HepG2 (cell line): ENCODE measurements around the gene LRRC10B. TPM values are rescaled to one million over a fixed set of nuclear protein-coding genes. Genes with fewer than 3 reads are reported as not detected.

Experiments used
- MAZ ChIP-seq, 2 experiments: sonication (generic) in 1 of 2; formaldehyde crosslinking in 1 of 2; IDR thresholded peaks; 2 replicates each; pipeline versions ENCODE4 v1.5.0 to v1.6.1; 2012 to 2020; ENCODE audit warnings: low read depth in 2 of 2, mild to moderate bottlenecking in 2 of 2, borderline replicate concordance in 1 of 2, improper control_type of control experiment in 1 of 2, low read length in 1 of 2, missing genetic modification reagents in 1 of 2, moderate library complexity in 1 of 2
- MYC ChIP-seq: sonication (generic); formaldehyde crosslinking; IDR thresholded peaks from 2 replicates; pipeline ENCODE4 v1.9.0; 2021; ENCODE audit warnings: missing genetic modification reagents, borderline replicate concordance
- NFKB2 ChIP-seq: sonication (generic); formaldehyde crosslinking; IDR thresholded peaks from 2 replicates; pipeline ENCODE4 v1.4.0; 2020; ENCODE audit warnings: missing genetic modification reagents, borderline replicate concordance
- STAG1 ChIP-seq: sonication (generic); formaldehyde crosslinking; IDR thresholded peaks from 2 replicates; pipeline ENCODE4 v1.4.0; 2020; ENCODE audit warnings: missing genetic modification reagents
- polyA plus RNA-seq, 8 experiments: library from polyadenylated mRNA; depleted of rRNA in 3 of 8; stranded (reverse) in 7 of 8; unstranded in 1 of 8; fragments of >200 nt; fragmentation: Illumina TruSeq in 4 of 8; extraction: Trizol in 4 of 8; gene quantifications; 2 replicates each; pipeline versions ENCODE4 v1.2.1 to v1.2.3, GENCODE V29; 2011 to 2016; ENCODE audit warnings: low read depth in 4 of 8, missing spikeins in 1 of 8, mixed read lengths in 1 of 8; ENCODE audit not compliant: insufficient read depth in 1 of 8
- total RNA-seq, 5 experiments: library from RNA; depleted of rRNA; stranded (reverse); fragments of >200 nt; fragmentation: Illumina TruSeq; extraction: Trizol; gene quantifications; 2 replicates each; pipeline ENCODE4 v1.2.3, GENCODE V29; 2016; ENCODE audit warnings: low read depth in 1 of 5
- TF ChIP-seq, protein P1 (sequence below): sonication (generic); formaldehyde crosslinking; IDR thresholded peaks from 2 replicates; pipeline ENCODE4 v1.4.0; 2020; ENCODE audit warnings: missing genetic modification reagents
- TF ChIP-seq, protein P2 (sequence below): sonication (generic); formaldehyde crosslinking; IDR thresholded peaks from 2 replicates; pipeline ENCODE4 v1.5.0; 2020; ENCODE audit warnings: mild to moderate bottlenecking, missing genetic modification reagents, moderate library complexity
- TF ChIP-seq, protein P3 (sequence below): sonication (generic); formaldehyde crosslinking; IDR thresholded peaks from 2 replicates; pipeline ENCODE4 v1.4.0; 2020; ENCODE audit warnings: missing genetic modification reagents

LRRC10B gene
- total and polyA plus RNA-seq, 2 of the 13 experiments (the other 11 are each of a cell fraction or from before 2014, with no cell fraction given) = not detected

DNA sequence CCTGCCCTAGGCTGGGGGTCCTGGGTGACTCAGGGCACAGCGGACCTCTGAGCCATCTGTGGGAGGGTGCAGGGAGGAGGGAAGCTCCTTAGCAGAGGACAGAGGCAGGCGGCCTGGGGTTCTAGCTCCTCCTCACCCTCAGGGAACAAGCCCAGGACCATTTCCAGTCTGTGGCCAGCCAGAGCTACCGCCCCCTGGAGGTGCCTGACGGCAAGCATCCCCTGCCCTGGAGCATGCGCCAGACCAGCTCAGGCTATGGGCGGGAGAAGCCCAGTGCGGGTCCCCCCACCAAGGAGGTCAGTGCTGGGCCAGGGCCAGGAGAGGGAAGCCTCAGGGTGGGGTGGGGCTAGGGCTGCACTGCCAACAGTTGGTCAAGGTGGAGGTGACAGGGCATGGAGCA, 26.0 kb upstream of the LRRC10B start (continued):
- TF ChIP-seq, protein P1, sequence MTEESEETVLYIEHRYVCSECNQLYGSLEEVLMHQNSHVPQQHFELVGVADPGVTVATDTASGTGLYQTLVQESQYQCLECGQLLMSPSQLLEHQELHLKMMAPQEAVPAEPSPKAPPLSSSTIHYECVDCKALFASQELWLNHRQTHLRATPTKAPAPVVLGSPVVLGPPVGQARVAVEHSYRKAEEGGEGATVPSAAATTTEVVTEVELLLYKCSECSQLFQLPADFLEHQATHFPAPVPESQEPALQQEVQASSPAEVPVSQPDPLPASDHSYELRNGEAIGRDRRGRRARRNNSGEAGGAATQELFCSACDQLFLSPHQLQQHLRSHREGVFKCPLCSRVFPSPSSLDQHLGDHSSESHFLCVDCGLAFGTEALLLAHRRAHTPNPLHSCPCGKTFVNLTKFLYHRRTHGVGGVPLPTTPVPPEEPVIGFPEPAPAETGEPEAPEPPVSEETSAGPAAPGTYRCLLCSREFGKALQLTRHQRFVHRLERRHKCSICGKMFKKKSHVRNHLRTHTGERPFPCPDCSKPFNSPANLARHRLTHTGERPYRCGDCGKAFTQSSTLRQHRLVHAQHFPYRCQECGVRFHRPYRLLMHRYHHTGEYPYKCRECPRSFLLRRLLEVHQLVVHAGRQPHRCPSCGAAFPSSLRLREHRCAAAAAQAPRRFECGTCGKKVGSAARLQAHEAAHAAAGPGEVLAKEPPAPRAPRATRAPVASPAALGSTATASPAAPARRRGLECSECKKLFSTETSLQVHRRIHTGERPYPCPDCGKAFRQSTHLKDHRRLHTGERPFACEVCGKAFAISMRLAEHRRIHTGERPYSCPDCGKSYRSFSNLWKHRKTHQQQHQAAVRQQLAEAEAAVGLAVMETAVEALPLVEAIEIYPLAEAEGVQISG (CRISPR knock-in tag) = 0 out of 2 replicates have a peak, but pooled peaks have one; percentile 28
- TF ChIP-seq MAZ (IDR thresholded peaks at IDR 0.05; ENCODE audit: borderline replicate concordance, low read depth, low read length) = no peak
- TF ChIP-seq MAZ (CRISPR knock-in tag; IDR thresholded peaks at IDR 0.05; ENCODE audit: low read depth) = peak; percentile 30; the same call in 1 of the 2 replicates
- TF ChIP-seq, protein P2, sequence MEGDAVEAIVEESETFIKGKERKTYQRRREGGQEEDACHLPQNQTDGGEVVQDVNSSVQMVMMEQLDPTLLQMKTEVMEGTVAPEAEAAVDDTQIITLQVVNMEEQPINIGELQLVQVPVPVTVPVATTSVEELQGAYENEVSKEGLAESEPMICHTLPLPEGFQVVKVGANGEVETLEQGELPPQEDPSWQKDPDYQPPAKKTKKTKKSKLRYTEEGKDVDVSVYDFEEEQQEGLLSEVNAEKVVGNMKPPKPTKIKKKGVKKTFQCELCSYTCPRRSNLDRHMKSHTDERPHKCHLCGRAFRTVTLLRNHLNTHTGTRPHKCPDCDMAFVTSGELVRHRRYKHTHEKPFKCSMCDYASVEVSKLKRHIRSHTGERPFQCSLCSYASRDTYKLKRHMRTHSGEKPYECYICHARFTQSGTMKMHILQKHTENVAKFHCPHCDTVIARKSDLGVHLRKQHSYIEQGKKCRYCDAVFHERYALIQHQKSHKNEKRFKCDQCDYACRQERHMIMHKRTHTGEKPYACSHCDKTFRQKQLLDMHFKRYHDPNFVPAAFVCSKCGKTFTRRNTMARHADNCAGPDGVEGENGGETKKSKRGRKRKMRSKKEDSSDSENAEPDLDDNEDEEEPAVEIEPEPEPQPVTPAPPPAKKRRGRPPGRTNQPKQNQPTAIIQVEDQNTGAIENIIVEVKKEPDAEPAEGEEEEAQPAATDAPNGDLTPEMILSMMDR (CRISPR knock-in tag) = peak; percentile 78
- TF ChIP-seq MYC (CRISPR knock-in tag) = 0 out of 2 replicates have a peak, but pooled peaks have one; percentile 28
- TF ChIP-seq, protein P3, sequence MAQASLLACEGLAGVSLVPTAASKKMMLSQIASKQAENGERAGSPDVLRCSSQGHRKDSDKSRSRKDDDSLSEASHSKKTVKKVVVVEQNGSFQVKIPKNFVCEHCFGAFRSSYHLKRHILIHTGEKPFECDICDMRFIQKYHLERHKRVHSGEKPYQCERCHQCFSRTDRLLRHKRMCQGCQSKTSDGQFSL (CRISPR knock-in tag) = no peak
- peak; percentile 17; the same call in 1 of the 2 replicates for TF ChIP-seq STAG1 (CRISPR knock-in tag)
- 0 out of 2 replicates have a peak, but pooled peaks have one; percentile 33 for TF ChIP-seq NFKB2
